Bronchial epithelial cell (primary cell): ENCODE measurements around the gene RAB8A. TPM values are rescaled to one million over a fixed set of nuclear protein-coding genes. Genes with fewer than 3 reads are reported as not detected.

Experiments
- DNase-seq: peaks from one replicate; pipeline ENCODE4 v3.0.0-alpha.2; 2010; ENCODE audit warnings: low read depth
- FAIRE-seq: peaks from 2 replicates; lab custom pipeline; 2011; peaks lifted over from hg19 to GRCh38; lab: Jason Lieb, UNC
- H3K27me3 ChIP-seq: 2 replicates; pipeline ENCODE4 v1.5.1; 2011; ENCODE audit warnings: low read length; ENCODE audit not compliant: control insufficient read depth, insufficient read depth
- H3K36me3 ChIP-seq: 2 replicates; pipeline ENCODE4 v1.5.1; 2011; ENCODE audit warnings: low read length; ENCODE audit not compliant: control insufficient read depth, insufficient read depth
- H3K4me3 ChIP-seq: 2 replicates; pipeline ENCODE4 v1.5.1; 2011; ENCODE audit warnings: mild to moderate bottlenecking, low read depth, low read length, control low read depth
- CTCF ChIP-seq: IDR thresholded peaks from 2 replicates; pipeline ENCODE4 v1.5.1; 2011; ENCODE audit warnings: mild to moderate bottlenecking, moderate library complexity, low read length, control low read depth, inconsistent platforms; ENCODE audit not compliant: insufficient read depth, severe bottlenecking
- total RNA-seq: library from RNA; depleted of rRNA; stranded (reverse); fragments of >200 nt; gene quantifications from 2 replicates; pipeline ENCODE4 v1.2.1, GENCODE V29; 2014

RAB8A gene
- total RNA-seq, 1 donor from 2014 or later = 76.6 TPM

GRCh38 chr19:16087940-16088339 is 23.7 kb upstream of the RAB8A start:
- no peak for DNase-seq
- TF ChIP-seq CTCF = no peak
- Histone ChIP-seq H3K36me3 (peaks cover 65% of the 10 kb centered on the region), H3K27me3 (no peaks in the 10 kb centered on the region), H3K4me3 (no peak overlapping the region)
- no peak for FAIRE-seq

GRCh38 chr19:16088351-16089009 is 23.2 kb upstream of the RAB8A start:
- FAIRE-seq (no peak), DNase-seq (no peak)
- H3K36me3 ChIP-seq = peaks cover 66% of the 10 kb centered on the region
- no peak for TF ChIP-seq CTCF
- no peaks in the 10 kb centered on the region for H3K27me3 ChIP-seq
- H3K4me3 ChIP-seq = no peak overlapping the region

GRCh38 chr19:16089010-16089846 is 22.5 kb upstream of the RAB8A start:
- Histone ChIP-seq H3K36me3 (peaks cover 68% of the 10 kb centered on the region), H3K4me3 (no peak overlapping the region), H3K27me3 (no peaks in the 10 kb centered on the region)
- DNase-seq (no peak), FAIRE-seq (no peak)
- TF ChIP-seq CTCF = no peak

DNA sequence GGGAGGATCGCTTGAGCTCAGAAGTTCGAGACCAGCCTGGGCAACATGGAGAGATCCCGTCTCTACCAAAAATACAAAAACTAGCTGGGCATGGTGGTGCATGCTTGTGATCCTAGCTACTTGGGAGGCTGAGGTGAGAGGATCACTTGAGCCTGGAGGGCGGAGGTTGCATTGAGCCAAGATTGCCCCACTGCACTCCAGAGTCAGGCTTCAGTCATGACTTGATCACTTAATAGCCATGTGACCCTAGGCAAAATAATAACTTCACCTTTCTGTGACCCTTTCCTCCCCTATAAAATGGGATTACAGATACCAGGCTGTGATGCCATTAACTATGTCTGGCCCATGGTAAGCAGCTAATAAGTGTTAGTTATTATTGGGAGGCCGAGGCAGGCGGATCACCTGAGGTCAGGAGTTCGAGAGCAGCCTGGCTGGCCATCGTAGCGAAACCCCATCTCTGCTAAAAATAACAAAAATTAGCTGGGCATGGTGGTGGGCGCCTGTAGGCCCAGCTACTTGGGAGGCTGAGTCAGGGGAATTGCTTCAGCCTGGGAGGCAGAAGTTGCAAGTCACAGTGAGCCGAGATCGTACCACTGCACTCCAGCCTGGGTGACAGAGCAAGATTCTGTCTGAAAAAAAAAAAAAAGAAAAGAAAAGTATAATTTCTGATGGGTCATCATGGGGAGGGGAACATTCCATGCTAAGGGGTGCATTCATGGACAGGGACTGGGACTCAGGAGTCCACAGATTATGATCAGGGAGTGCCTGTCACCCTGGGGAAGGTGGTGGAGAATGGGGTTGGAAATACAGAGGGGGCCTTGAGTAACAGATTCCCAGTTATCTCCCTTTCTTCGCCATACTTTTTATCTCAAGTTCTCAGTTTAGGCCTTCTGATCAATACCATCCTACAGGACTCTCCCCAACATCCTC is 19.9 kb upstream of the RAB8A start:
- no peak for DNase-seq
- FAIRE-seq = no peak
- H3K4me3 ChIP-seq = no peak overlapping the region
- peaks cover 65% of the 10 kb centered on the region for H3K36me3 ChIP-seq
- TF ChIP-seq CTCF = no peak
- no peaks in the 10 kb centered on the region for H3K27me3 ChIP-seq

DNA sequence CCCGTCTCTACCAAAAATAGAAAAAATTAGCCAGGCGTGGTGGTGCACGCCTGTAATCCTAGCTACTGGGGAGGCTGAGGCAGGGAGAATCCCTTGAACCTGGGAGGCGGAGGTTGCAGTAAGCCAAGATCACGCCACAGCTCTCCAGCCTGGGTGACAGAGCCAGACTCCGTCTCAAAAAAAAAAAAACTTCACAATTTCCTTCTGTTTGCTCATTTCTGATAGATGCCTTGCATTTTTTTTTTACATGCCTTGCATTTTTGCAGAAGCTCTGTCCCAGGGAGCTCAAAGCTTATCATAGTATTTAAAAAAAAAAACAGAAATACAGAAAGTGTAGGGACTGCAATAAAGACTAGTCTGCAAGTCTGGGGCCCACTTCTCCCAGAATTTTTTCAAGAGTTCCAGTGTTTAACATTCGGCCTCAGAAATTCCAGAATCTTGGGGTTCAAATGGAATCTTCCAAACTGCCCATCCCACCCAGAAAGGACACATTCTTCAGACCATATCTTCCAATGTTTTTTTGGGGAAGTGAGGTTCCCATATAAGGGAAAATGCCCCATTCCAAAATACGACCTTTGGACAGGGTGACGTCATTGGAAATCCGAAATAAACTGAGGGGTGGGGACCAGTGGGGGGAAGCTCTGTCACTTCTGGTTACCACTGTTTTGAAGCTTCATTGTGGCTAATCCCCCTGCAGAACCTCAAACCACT is 17.2 kb upstream of the RAB8A start:
- TF ChIP-seq CTCF = no peak
- FAIRE-seq = no peak
- no peak for DNase-seq
- no peaks in the 10 kb centered on the region for H3K27me3 ChIP-seq
- H3K4me3 ChIP-seq = no peak overlapping the region
- H3K36me3 ChIP-seq = peaks cover 47% of the 10 kb centered on the region
